Type B pancreatic cell (in vitro differentiated cells): ENCODE data around the gene EPSTI1. TPM values are rescaled to one million over a fixed set of nuclear protein-coding genes. Genes with fewer than 3 reads are reported as not detected.

Experiments
- DNase-seq: peaks from one replicate; pipeline ENCODE4 v3.0.0; 2021; ENCODE audit warnings: mixed read lengths; ENCODE audit not compliant: unreplicated experiment; ENCODE audit errors: extremely low spot score
- H3K27ac Mint-ChIP-seq: 2 replicates; pipeline ENCODE4 v1.8.0; 2021; ENCODE audit warnings: mild to moderate bottlenecking, mixed read lengths
- H3K27me3 Mint-ChIP-seq: 2 replicates; pipeline ENCODE4 v1.8.0; 2021; ENCODE audit warnings: mixed read lengths
- H3K36me3 Mint-ChIP-seq: 2 replicates; pipeline ENCODE4 v1.8.0; 2021; ENCODE audit warnings: mixed read lengths
- H3K4me1 Mint-ChIP-seq: one replicate; pipeline ENCODE4 v1.8.0; 2021; ENCODE audit warnings: mixed read lengths; ENCODE audit not compliant: unreplicated experiment
- H3K4me3 Mint-ChIP-seq: 2 replicates; pipeline ENCODE4 v1.8.0; 2021; ENCODE audit warnings: mild to moderate bottlenecking, mixed read lengths
- H3K9me3 Mint-ChIP-seq: 2 replicates; pipeline ENCODE4 v1.8.0; 2021; ENCODE audit warnings: mixed read lengths
- total RNA-seq: library from RNA; stranded (reverse); gene quantifications from 2 replicates; pipeline ENCODE4 v1.2.1, GENCODE V29; 2021; ENCODE audit warnings: low replicate concordance
- TF ChIP-seq, protein P1 (sequence below): fragments of 200-600 bp; sonication (generic); conservative IDR thresholded peaks from 2 replicates; pipeline ENCODE4 v1.5.0; 2021; ENCODE audit warnings: antibody characterized with exemption, mild to moderate bottlenecking

EPSTI1 gene
- total RNA-seq, 1 donor from 2014 or later: 7.9 TPM

DNA sequence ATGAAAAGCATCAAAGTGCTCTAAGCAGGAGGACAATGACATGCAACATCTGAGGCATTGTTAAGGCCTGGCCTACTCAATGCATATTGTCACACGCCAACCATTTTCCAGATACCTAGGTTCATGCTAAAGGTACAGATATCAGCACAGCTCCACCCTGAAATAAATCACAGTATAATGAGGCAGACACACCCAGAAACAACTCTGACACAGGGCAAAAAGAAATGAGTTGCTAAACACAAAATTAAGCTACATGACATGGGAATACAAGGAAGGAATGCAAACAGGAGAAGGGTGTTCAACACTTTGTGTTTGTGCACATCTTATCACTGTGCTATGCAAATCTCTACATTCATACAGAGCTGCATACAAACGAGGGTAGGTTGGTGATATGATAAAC lies 86.5 kb downstream of the EPSTI1 start:
- Mint-ChIP-seq H3K27me3 (no peaks in the 10 kb centered on the region), H3K4me1 (peaks cover 5% of the 10 kb centered on the region), H3K9me3 (peaks cover 5% of the 10 kb centered on the region), H3K27ac (no peak overlapping the region), H3K4me3 (no peak overlapping the region), H3K36me3 (peaks cover 3% of the 10 kb centered on the region)
- TF ChIP-seq, protein P1, sequence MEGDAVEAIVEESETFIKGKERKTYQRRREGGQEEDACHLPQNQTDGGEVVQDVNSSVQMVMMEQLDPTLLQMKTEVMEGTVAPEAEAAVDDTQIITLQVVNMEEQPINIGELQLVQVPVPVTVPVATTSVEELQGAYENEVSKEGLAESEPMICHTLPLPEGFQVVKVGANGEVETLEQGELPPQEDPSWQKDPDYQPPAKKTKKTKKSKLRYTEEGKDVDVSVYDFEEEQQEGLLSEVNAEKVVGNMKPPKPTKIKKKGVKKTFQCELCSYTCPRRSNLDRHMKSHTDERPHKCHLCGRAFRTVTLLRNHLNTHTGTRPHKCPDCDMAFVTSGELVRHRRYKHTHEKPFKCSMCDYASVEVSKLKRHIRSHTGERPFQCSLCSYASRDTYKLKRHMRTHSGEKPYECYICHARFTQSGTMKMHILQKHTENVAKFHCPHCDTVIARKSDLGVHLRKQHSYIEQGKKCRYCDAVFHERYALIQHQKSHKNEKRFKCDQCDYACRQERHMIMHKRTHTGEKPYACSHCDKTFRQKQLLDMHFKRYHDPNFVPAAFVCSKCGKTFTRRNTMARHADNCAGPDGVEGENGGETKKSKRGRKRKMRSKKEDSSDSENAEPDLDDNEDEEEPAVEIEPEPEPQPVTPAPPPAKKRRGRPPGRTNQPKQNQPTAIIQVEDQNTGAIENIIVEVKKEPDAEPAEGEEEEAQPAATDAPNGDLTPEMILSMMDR: no peak
- DNase-seq: no peak

DNA sequence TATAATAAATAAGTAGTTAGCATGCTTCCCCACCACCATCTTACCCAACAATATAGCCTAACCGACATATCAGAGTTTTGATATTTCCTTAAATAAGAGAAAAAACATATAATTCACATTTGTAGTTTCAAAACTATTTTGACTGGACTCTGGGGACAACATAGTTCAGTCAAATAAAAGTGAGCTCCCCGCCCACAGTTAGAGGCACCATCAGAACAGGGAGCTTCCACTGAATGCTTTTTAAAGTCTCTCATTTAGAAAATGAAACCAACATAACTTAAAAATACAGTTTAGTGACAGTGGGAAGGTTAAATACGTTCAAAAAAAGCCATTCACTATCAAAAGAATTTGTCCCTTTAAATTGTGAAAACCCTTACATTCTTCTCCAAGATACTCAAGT lies 92.8 kb downstream of the EPSTI1 start:
- DNase-seq: no peak
- no peak overlapping the region for H3K4me3 Mint-ChIP-seq
- H3K27ac Mint-ChIP-seq: no peak overlapping the region
- H3K4me1 Mint-ChIP-seq: no peaks in the 10 kb centered on the region
- H3K27me3 Mint-ChIP-seq: no peaks in the 10 kb centered on the region
- no peaks in the 10 kb centered on the region for H3K36me3 Mint-ChIP-seq
- H3K9me3 Mint-ChIP-seq: no peaks in the 10 kb centered on the region
- TF ChIP-seq, protein P1: no peak

DNA sequence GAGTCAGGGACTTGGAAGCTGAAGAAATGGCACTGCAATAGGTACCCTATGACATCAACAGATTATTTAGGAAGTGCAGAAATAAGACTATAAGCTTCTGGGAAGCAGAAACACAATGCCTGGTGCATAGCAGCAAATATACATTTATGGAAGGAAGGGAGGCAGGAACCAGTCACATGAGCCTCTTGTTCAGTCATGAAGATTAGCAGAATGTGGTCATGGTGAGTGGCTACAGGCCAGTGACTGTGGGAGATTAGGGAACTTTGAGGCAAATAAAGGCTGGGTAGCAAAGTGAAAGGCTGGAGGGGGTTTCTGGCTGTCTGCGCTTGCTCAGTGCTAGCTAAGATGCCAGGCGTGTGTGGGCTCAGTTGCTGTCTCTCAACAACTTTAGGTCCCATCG lies 96.3 kb downstream of the EPSTI1 start:
- Mint-ChIP-seq H3K4me1 (no peaks in the 10 kb centered on the region), H3K27me3 (no peaks in the 10 kb centered on the region), H3K9me3 (no peaks in the 10 kb centered on the region), H3K27ac (no peak overlapping the region), H3K4me3 (no peak overlapping the region), H3K36me3 (no peaks in the 10 kb centered on the region)
- no peak for DNase-seq
- TF ChIP-seq, protein P1: no peak

DNA sequence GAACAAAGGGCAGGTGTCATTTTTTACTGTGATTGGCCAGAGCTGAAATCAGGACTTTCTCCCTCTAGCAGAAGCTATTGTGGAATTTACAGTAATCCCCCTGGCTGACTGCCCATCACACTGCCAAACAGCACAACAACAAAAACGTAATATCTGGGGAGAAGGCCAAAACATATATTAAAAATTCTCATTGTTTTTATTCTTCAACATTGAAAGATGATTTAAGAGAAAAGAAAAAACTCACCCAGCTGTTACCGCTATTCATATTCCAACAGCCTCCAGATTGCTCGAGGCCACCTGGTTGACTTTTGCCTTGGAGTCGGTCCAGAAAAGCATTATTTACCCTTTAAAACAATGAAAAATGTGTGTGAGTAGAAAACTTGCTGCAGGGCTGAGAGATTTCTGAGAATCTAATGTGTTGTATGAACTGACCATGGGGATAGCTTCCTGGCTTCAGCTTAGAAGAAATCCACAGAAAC lies 97.2 kb downstream of the EPSTI1 start:
- no peak for DNase-seq
- H3K36me3 Mint-ChIP-seq: no peaks in the 10 kb centered on the region
- H3K4me3 Mint-ChIP-seq: no peak overlapping the region
- no peaks in the 10 kb centered on the region for H3K27me3 Mint-ChIP-seq
- H3K27ac Mint-ChIP-seq: no peak overlapping the region
- no peaks in the 10 kb centered on the region for H3K9me3 Mint-ChIP-seq
- H3K4me1 Mint-ChIP-seq: no peaks in the 10 kb centered on the region
- TF ChIP-seq, protein P1: no peak

DNA sequence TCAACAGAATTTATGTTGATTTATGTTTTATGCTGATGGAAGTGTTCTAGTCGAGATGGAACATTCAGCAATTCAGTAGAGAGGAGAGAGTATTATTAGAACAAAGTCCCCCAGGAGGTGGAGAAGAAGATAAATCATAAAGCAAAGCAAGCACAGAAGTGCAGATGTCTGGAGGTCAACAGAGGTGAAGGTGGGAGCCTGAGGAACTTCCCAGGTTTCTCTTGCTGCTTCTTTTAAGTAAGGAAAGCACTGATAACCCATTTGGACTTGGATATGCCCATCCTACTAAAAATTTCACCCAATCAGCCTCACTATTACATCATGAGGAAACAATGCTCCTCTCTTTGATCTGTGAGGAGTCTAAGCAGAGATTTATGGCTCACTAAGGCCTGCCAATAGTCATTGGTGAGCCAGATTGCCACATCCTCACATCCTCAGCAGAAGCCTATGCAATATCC lies 98.8 kb downstream of the EPSTI1 start:
- Mint-ChIP-seq H3K36me3 (no peaks in the 10 kb centered on the region), H3K4me3 (no peak overlapping the region), H3K4me1 (no peaks in the 10 kb centered on the region), H3K9me3 (no peaks in the 10 kb centered on the region), H3K27me3 (no peaks in the 10 kb centered on the region), H3K27ac (no peak overlapping the region)
- DNase-seq: no peak
- TF ChIP-seq, protein P1: no peak

DNA sequence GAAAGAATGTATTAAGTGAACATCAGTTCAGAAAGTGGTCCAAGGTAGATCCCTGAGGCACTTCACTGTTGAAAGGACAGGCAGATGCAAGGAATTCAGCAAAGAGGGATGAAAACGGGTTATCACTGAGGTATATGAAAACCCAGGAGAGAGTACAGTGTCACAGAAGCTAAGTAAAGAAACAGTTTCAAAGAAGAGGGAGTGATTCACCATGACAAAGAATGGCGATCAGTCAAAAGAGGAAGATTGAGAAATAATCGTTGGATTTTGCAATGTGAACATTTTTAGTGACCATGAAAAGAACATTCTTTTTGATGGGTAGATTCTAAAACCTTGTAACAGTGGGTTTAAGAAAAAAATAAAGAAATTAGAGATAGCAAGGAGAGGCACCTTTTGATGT lies 99.3 kb downstream of the EPSTI1 start:
- H3K4me3 Mint-ChIP-seq: no peak overlapping the region
- H3K9me3 Mint-ChIP-seq: no peaks in the 10 kb centered on the region
- H3K27me3 Mint-ChIP-seq: no peaks in the 10 kb centered on the region
- no peak for DNase-seq
- H3K36me3 Mint-ChIP-seq: no peaks in the 10 kb centered on the region
- H3K4me1 Mint-ChIP-seq: no peaks in the 10 kb centered on the region
- H3K27ac Mint-ChIP-seq: no peak overlapping the region
- TF ChIP-seq, protein P1: no peak
